ENCODE results near the gene IGFL2.
"Not testable (repeated sequence)": the region's sequence is repeated elsewhere in the genome, so short reads cannot be mapped to it uniquely, and the experiment has no call there.

Gene IGFL2

GRCh38 chr19:46186717-46187101, 38.7 kb downstream of the IGFL2 start:
- DNase-seq (ENCODE audit: low read depth in 1 of 2, low spot score in 1 of 2) = no peak

GRCh38 chr19:46189971-46190888, 42.2 kb downstream of the IGFL2 start:
- no peak for DNase-seq (ENCODE audit: low read depth in 1 of 2, low spot score in 1 of 2)

GRCh38 chr19:46191356-46191755, 43.3 kb downstream of the IGFL2 start:
- no peak for DNase-seq (ENCODE audit: low read depth in 1 of 2, low spot score in 1 of 2)

GRCh38 chr19:46191972-46192371, 43.9 kb downstream of the IGFL2 start:
- DNase-seq (ENCODE audit: low read depth in 1 of 2, low spot score in 1 of 2) = no peak

GRCh38 chr19:46192626-46192991, 44.6 kb downstream of the IGFL2 start:
- not testable (repeated sequence) for DNase-seq (ENCODE audit: low read depth in 1 of 2, low spot score in 1 of 2)

- DNase-seq (ENCODE audit: low read depth in 1 of 2, low spot score in 1 of 2) = no peak
Measured at GRCh38 chr19:46192992-46193650, 45.1 kb downstream of the IGFL2 start.

GRCh38 chr19:46193678-46194077, 45.6 kb downstream of the IGFL2 start:
- no peak for DNase-seq (ENCODE audit: low read depth in 1 of 2, low spot score in 1 of 2)

GRCh38 chr19:46195104-46195503, 47.1 kb downstream of the IGFL2 start:
- DNase-seq (ENCODE audit: low read depth in 1 of 2, low spot score in 1 of 2) = no peak

GRCh38 chr19:46195919-46196318, 47.9 kb downstream of the IGFL2 start:
- not testable (repeated sequence) for DNase-seq (ENCODE audit: low read depth in 1 of 2, low spot score in 1 of 2)

- no peak for DNase-seq (ENCODE audit: low read depth in 1 of 2, low spot score in 1 of 2)
Measured at GRCh38 chr19:46196410-46197124, 48.5 kb downstream of the IGFL2 start.

- no peak for DNase-seq (ENCODE audit: low read depth in 1 of 2, low spot score in 1 of 2)
Measured at GRCh38 chr19:46197314-46198070, 49.5 kb downstream of the IGFL2 start.

- no peak for DNase-seq (ENCODE audit: low read depth in 1 of 2, low spot score in 1 of 2)
Measured at GRCh38 chr19:46198756-46199155, 50.7 kb downstream of the IGFL2 start.

GRCh38 chr19:46201454-46202310, 53.6 kb downstream of the IGFL2 start:
- DNase-seq (ENCODE audit: low read depth in 1 of 2, low spot score in 1 of 2) = no peak

GRCh38 chr19:46202426-46202825, 54.4 kb downstream of the IGFL2 start:
- DNase-seq (ENCODE audit: low read depth in 1 of 2, low spot score in 1 of 2) = no peak

- no peak for DNase-seq (ENCODE audit: low read depth in 1 of 2, low spot score in 1 of 2)
Measured at GRCh38 chr19:46202872-46203860, 55.1 kb downstream of the IGFL2 start.

GRCh38 chr19:46204008-46204407, 56.0 kb downstream of the IGFL2 start:
- DNase-seq (ENCODE audit: low read depth in 1 of 2, low spot score in 1 of 2) = no peak

- DNase-seq (ENCODE audit: low read depth in 1 of 2, low spot score in 1 of 2) = no peak
Measured at GRCh38 chr19:46205183-46205984, 57.3 kb downstream of the IGFL2 start.

- no peak for DNase-seq (ENCODE audit: low read depth in 1 of 2, low spot score in 1 of 2)
Measured at GRCh38 chr19:46206176-46206575, 58.1 kb downstream of the IGFL2 start.
